Activated CD4-positive, alpha-beta T cell treated with anti-CD3 and anti-CD28 coated beads for 36 hours (primary cell): Measurements from ENCODE around the gene PRKCZ. TPM values are rescaled to one million over a fixed set of nuclear protein-coding genes. Genes with fewer than 3 reads are reported as not detected.
A peak's percentile ranks its signal among the peaks of the same experiment; 100 is the strongest.
"Not testable (repeated sequence)": the region's sequence is repeated elsewhere in the genome, so short reads cannot be mapped to it uniquely, and the experiment has no call there.

Experiments
- ATAC-seq: fragments of 200-7000 bp; cut with Tn5 transposase; one replicate; pipeline ENCODE4 v1.10.0; 2021; ENCODE audit warnings: mild to moderate bottlenecking, moderate library complexity
- CTCF ChIA-PET: fragments of 350-600 bp; sonication (Branson Sonifier 250); formaldehyde crosslinking; loops from one replicate; lab custom pipeline; 2021; ENCODE audit warnings: antibody characterized with exemption; lab: Charles Lee
- POLR2A ChIA-PET: fragments of 350-600 bp; sonication (Branson Sonifier 250); formaldehyde crosslinking; loops from one replicate; lab custom pipeline; 2021; ENCODE audit warnings: antibody characterized with exemption, inconsistent platforms; lab: Charles Lee
- DNase-seq: peaks from one replicate; pipeline ENCODE4 v3.0.0-alpha.2; 2020
- H3K27ac Mint-ChIP-seq: one replicate; pipeline ENCODE4 v1.8.0; 2021; ENCODE audit warnings: mixed read lengths
- H3K27me3 Mint-ChIP-seq: one replicate; pipeline ENCODE4 v1.8.0; 2021; ENCODE audit warnings: mixed read lengths
- H3K36me3 Mint-ChIP-seq: one replicate; pipeline ENCODE4 v1.8.0; 2021; ENCODE audit warnings: low read depth, mixed read lengths
- H3K4me1 Mint-ChIP-seq: one replicate; pipeline ENCODE4 v1.8.0; 2021; ENCODE audit warnings: mixed read lengths
- H3K4me3 Mint-ChIP-seq: one replicate; pipeline ENCODE4 v1.8.0; 2021; ENCODE audit warnings: mild to moderate bottlenecking, moderate library complexity, mixed read lengths
- H3K9me3 Mint-ChIP-seq: one replicate; pipeline ENCODE4 v1.8.0; 2021; ENCODE audit warnings: low read depth, mixed read lengths
- intact Hi-C, 2 experiments: fragments of 100-400 bp; cut with DNase I in 1 of 2; cut with micrococcal nuclease in 1 of 2; formaldehyde crosslinking; loops; one replicate each; pipeline versions ENCODE4 v1.14.2 to v1.15.1; 2022 to 2024; cut with DNase I, micrococcal nuclease
- total RNA-seq, 2 experiments: library from RNA; stranded (reverse); gene quantifications; one replicate each; pipeline ENCODE4 v1.2.3, GENCODE V29; 2021

The PRKCZ gene
- total RNA-seq, 2 experiments from 2014 or later = 9.8 to 10.9 TPM

DNA sequence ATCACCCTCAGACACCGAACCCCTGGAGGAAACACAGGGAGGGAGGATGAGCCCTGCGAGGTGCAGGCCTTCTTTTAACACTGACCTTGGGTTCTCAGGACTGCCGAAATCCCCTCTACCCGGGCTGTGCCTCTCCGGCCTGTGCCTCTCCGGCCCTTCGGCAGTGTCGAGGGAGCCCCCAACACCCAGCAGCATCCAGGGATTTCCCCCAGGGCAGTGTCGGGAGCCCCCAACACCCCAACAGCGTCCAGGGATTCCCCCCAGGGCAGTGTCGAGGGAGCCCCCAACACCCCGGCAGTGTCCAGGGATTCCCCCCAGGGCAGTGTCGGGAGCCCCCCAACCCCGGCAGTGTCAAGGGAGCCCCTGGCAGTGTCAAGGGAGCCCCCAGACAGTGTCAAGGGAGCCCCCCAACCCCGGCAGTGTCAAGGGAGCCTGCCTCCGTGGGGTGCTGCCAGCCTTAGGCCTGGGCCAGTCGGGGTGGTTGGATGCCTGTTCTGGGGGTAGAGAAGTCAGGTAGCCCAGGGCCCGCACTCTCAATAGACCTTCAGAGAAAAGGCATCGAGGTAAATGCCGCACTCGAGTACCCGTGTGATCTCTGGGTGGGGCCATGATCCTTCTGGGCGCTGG, 57.5 kb downstream of the PRKCZ start:
- no peaks in the 10 kb centered on the region for H3K9me3 Mint-ChIP-seq
- no peaks in the 10 kb centered on the region for H3K4me1 Mint-ChIP-seq
- ChIA-PET POLR2A (no interaction called here), CTCF (no interaction called here)
- intact Hi-C loops = no loop called here
- no peaks in the 10 kb centered on the region for H3K27me3 Mint-ChIP-seq
- H3K4me3 Mint-ChIP-seq = no peak overlapping the region
- DNase-seq (no peak), ATAC-seq (no peak)
- no peaks in the 10 kb centered on the region for H3K36me3 Mint-ChIP-seq
- no peak overlapping the region for H3K27ac Mint-ChIP-seq

DNA sequence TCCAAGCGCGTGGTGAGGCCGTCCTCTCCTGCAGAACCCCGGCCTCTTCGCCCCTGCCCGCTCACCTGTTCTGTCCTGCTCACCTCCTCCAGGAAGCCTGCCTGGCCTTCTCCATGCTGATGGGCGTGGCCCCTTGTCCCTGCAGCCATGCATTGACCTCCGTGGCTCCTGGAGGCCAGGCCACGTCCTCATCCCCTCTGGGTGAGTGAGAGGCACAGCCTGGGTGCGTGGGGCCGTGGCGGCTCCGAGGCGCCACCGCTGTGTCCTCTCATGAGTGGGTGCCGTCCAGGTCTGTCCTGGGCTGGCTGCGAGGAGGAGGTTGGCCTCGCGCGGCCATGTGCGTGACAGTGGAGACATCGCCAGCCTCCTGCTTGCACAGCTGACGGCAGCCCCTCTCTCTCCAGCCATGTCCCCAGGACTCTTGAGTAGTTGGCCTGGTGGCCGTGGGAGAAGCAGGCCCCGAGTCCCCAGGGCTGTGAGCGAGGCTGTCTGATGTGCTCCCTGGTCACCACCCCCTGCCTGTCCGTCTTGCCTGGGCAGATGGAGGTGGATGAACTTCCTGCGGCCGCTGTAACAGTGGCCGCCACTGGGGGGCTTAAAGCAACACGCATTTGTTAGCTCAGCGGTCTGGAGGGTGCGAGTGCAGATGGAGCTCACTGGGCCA, 58.1 kb downstream of the PRKCZ start:
- H3K36me3 Mint-ChIP-seq = no peaks in the 10 kb centered on the region
- no peak for ATAC-seq
- CTCF ChIA-PET = interaction anchor here (0.6 kb wide), 1 partner anchor 496 kb away, joined by 3 read pairs; no protein-coding TSS in a partner anchor

DNA sequence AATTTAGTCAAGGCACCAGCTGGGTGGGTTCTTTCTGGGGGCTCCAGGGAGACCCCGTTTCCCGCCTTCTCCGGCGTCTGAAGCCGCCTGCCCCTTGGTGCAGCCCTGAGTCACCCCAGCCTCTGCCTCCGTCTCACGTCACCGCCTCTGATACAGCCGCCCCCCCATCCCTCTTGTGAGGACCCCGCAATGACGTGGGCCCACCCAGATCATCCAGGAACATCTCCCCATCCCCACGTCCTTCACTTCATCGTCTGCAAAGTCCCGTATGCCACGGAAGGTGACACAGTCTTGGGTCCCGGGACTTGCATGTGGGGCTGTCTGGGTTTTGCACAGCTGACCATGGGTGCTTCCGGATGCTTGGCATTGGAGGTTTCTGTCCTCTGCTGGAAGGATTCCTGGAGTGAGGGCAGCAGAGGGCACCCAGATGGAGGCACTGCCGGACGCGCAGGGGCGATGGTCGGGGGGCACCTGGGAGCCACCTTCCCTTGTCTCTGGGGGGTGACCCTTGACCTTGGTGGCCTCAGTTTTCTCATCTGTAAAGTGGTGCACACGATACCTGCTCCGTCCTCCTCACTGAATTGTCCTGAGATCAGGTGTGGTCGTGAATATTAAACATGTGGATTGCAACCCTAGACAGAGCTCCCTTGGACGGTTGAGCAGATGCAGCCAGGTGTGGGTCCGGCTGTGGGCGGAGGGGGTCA, 58.8 kb downstream of the PRKCZ start:
- intact Hi-C loops = no loop called here
- ATAC-seq = no peak
- Mint-ChIP-seq H3K27ac (no peak overlapping the region), H3K27me3 (no peaks in the 10 kb centered on the region), H3K4me1 (no peaks in the 10 kb centered on the region), H3K4me3 (no peak overlapping the region), H3K36me3 (no peaks in the 10 kb centered on the region), H3K9me3 (no peaks in the 10 kb centered on the region)
- CTCF ChIA-PET = interaction anchor here (0.6 kb wide), 1 partner anchor 496 kb away, joined by 3 read pairs; no protein-coding TSS in a partner anchor
- DNase-seq = no peak
- POLR2A ChIA-PET = no interaction called here

More for the DNA sequence above, 58.1 kb downstream of the PRKCZ start:
- DNase-seq = peak; percentile 29
- no peaks in the 10 kb centered on the region for H3K4me1 Mint-ChIP-seq
- intact Hi-C loops = no loop called here
- POLR2A ChIA-PET = no interaction called here
- no peaks in the 10 kb centered on the region for H3K9me3 Mint-ChIP-seq
- no peaks in the 10 kb centered on the region for H3K27me3 Mint-ChIP-seq
- no peak overlapping the region for H3K27ac Mint-ChIP-seq
- H3K4me3 Mint-ChIP-seq = no peak overlapping the region

DNA sequence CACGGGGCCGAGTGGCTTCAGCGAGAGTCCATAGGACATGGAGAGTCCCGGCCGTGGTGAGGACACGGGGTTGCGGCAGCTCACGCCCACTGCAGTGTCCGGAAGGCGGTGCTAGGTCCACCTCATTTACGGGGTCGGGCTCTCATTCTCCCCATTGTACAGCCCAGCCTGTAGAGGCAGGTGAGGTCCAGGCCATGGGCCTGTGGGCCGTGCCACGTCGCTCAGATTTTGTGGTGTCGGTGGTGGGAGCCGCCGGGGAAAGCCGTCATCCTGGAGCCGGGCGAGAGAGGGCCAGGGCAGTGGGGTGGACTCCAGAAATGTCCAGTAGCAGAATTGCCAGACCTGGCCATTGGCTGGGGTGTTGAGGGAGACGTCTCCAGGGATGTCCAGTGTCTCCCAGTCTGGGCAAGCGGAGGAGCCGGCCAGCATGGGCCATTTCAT, 59.4 kb downstream of the PRKCZ start:
- Mint-ChIP-seq H3K9me3 (no peaks in the 10 kb centered on the region), H3K4me3 (no peak overlapping the region), H3K4me1 (no peaks in the 10 kb centered on the region), H3K27me3 (no peaks in the 10 kb centered on the region), H3K36me3 (no peaks in the 10 kb centered on the region), H3K27ac (no peak overlapping the region)
- DNase-seq (no peak), ATAC-seq (no peak)
- intact Hi-C loops = no loop called here
- CTCF ChIA-PET = no interaction called here
- POLR2A ChIA-PET = no interaction called here

DNA sequence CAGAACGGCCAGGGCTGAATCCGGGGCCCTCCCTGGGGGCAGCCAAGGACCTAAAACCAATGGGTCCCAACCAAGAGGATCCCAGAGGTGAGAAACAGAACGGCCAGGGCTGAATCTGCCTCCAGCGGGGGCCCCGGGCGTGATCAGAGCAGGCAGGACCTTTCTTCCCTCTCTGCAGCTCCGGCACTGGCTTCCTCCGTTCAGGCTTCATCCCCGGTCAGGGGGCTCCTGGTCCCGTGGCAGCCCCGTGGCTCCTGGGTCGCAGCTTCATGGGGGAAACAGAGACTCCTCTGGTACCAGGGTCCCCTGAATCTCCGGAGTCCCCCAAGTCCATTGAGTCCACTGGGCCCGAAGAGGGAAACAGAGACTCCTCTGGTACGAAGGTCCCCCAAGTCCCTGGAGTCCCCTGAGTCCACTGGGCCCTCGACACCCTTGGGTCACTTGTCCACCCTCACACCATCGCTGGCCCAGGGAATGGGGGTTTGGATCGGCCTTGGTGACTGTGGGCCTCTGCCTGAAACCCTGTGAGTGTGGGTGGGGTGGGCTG, 60.1 kb downstream of the PRKCZ start:
- H3K36me3 Mint-ChIP-seq = no peaks in the 10 kb centered on the region
- H3K27me3 Mint-ChIP-seq = no peaks in the 10 kb centered on the region
- ATAC-seq = no peak
- no peaks in the 10 kb centered on the region for H3K9me3 Mint-ChIP-seq
- peaks cover 2% of the 10 kb centered on the region for H3K4me1 Mint-ChIP-seq
- DNase-seq = no peak
- ChIA-PET CTCF (no interaction called here), POLR2A (no interaction called here)
- no peak overlapping the region for H3K4me3 Mint-ChIP-seq
- H3K27ac Mint-ChIP-seq = no peak overlapping the region
- intact Hi-C loops = no loop called here

DNA sequence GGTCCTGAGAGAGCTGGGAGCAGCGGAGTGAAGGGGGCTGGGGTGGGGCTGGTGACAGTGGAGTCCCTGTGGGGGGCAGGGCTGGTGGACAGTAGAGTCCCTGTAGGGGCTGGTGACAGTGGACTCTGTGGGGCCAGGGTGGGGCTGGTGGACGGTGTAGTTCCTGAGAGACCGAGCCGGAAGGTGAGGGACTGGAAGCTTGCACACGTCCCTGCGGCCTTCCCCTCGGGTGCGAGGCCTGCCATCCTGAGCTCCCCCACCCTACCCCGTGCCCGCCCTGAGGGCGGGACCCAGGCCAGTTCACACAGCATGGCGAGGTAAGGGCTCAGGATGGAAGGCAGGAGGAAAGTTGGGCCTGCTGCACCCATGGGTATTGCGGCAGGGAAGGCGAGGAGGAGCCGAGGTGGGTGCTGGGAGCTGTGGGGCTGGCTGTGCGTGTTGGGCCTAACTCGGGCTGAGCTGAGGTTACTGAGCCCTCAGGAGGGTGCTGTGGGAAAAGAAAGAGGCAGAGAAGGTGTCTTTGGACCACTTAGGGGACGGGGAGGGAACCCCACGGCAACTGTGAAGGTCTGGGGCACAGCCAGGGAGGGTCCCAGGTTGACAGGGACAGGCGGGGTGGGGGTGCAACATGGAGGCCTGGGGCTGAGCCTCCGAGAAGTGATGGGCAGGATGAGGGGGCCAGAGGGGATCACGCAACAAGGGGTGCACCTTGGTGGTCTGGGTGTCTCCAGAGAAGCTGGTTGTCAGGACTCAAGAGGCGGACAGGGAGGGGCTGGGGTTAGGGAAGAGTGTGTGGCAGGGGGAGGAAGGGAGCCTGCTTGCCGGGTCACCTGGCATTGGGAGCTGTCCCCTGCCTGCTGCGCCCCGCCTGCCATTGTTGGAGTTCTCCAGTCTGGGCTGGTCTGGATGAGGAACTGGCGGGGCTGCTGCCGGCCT, 60.8 kb downstream of the PRKCZ start:
- intact Hi-C loops = no loop called here
- POLR2A ChIA-PET = no interaction called here
- ATAC-seq (no peak), DNase-seq (no peak)
- Mint-ChIP-seq H3K27me3 (no peaks in the 10 kb centered on the region), H3K9me3 (no peaks in the 10 kb centered on the region), H3K4me3 (no peak overlapping the region), H3K4me1 (peaks cover 3% of the 10 kb centered on the region), H3K36me3 (no peaks in the 10 kb centered on the region), H3K27ac (no peak overlapping the region)
- CTCF ChIA-PET = no interaction called here

DNA sequence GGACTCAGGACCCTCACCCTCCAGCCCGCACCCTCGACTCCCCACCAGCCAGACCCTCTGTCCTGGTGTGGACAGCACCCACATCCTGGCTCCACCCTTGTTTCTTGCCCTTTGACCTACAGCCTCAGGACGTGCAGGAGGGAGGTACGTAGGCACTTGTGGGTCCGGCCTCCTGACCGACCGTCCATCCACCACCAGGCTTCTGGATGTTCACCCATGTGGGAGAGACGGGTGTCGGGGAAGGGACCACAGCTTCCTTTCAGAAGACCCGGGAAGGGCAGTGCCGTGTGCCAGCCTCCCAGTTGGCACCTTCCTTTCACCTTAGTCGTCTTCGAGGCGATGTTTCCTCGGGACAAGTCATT, 61.4 kb downstream of the PRKCZ start:
- no peaks in the 10 kb centered on the region for H3K36me3 Mint-ChIP-seq
- no peaks in the 10 kb centered on the region for H3K27me3 Mint-ChIP-seq
- ChIA-PET CTCF (no interaction called here), POLR2A (no interaction called here)
- intact Hi-C loops = no loop called here
- no peak overlapping the region for H3K27ac Mint-ChIP-seq
- no peak overlapping the region for H3K4me3 Mint-ChIP-seq
- peaks cover 3% of the 10 kb centered on the region for H3K4me1 Mint-ChIP-seq
- DNase-seq = no peak
- no peak for ATAC-seq
- no peaks in the 10 kb centered on the region for H3K9me3 Mint-ChIP-seq

DNA sequence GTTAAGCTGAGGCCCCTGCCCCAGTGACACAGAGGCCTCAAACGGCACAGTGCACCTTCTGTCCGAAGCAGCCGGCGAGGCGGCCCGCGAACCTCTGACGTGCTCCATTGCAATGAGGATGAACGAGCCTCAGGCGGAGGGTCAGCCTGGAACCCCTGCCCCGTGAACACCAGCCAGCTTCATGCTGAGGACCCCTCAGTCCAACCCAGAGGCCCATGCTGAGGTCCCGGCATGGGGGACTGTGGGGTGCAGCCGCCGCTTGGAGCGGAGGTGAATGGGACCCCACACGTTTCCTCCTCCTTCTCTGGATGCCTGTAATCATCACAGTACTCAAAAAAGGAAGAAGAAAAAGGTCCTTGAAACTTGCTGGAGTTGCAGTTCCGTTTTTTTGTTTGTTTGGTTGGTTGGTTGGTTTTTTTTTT, 62.1 kb downstream of the PRKCZ start:
- POLR2A ChIA-PET = no interaction called here
- intact Hi-C loops = no loop called here
- no peaks in the 10 kb centered on the region for H3K36me3 Mint-ChIP-seq

DNA sequence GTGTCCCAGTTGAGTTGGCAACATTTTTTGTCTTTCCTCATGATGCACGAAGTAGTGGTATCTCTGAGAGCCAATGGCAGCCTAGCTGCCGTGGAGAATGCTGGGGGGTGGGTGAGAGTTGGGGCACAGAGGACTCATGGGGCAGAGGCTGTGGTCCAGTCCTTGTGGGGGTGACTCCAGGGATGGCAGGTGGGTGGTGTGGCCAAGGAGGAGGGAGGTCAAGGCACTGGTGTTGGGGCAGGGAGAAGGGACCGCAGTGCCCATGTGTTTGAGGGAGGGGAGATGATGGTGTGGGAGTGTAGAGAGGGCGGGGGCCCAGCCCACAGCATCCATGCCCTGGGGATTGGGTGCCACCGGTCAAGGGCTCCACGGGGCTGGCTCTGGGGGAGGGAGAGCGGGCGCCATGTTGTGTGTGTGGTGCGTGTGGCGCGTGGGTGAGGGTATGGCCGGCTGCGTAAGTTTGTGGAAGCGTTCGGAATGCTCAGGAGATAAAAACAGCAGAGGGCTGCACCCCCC, 63.5 kb downstream of the PRKCZ start:
- H3K27me3 Mint-ChIP-seq = no peaks in the 10 kb centered on the region
- intact Hi-C loops = no loop called here
- no peak overlapping the region for H3K27ac Mint-ChIP-seq
- H3K36me3 Mint-ChIP-seq = no peaks in the 10 kb centered on the region
- H3K4me3 Mint-ChIP-seq = no peak overlapping the region
- peaks cover 3% of the 10 kb centered on the region for H3K4me1 Mint-ChIP-seq
- CTCF ChIA-PET = no interaction called here
- ATAC-seq (no peak), DNase-seq (no peak)
- POLR2A ChIA-PET = no interaction called here
- no peaks in the 10 kb centered on the region for H3K9me3 Mint-ChIP-seq

More for the DNA sequence above, 62.1 kb downstream of the PRKCZ start:
- no peak for DNase-seq
- H3K4me3 Mint-ChIP-seq = no peak overlapping the region
- no peaks in the 10 kb centered on the region for H3K9me3 Mint-ChIP-seq
- no peak for ATAC-seq
- H3K27ac Mint-ChIP-seq = no peak overlapping the region
- peaks cover 3% of the 10 kb centered on the region for H3K4me1 Mint-ChIP-seq
- H3K27me3 Mint-ChIP-seq = no peaks in the 10 kb centered on the region
- CTCF ChIA-PET = no interaction called here

DNA sequence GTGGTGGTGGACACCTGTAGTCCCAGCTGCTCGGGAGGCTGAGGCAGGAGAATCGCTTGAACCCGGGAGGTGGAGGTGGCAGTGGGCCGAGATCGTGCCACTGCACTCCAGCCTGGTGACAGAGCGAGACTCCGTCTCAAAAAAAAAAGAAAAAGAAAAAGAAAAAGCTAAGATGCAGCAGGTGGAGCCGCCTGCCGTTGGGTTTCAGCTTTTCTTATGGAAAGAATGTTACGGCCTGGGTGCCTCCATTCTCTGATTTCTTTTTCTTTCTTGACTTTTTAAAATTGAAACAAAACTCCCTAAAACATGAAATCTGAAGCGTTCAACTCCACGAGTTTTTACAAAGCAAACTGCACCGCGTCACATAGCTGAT, 64.4 kb downstream of the PRKCZ start:
- H3K4me1 Mint-ChIP-seq, H3K4me3 Mint-ChIP-seq, H3K27me3 Mint-ChIP-seq, H3K36me3 Mint-ChIP-seq, H3K27ac Mint-ChIP-seq, POLR2A ChIA-PET, H3K9me3 Mint-ChIP-seq, intact Hi-C loops, ATAC-seq, DNase-seq: not testable (repeated sequence)
- CTCF ChIA-PET = interaction anchor here (0.7 to 1.4 kb wide), 2 partner anchors 37 to 168 kb away, joined by 3 read pairs; no protein-coding TSS in a partner anchor
